GM10248 (cell line): ENCODE measurements around the gene MET.

ENCODE experiments used
- CTCF ChIA-PET: fragments of 300-600 bp; sonication (Branson Sonifier 250); formaldehyde crosslinking; extraction: SDS; loops from one replicate; lab custom pipeline; 2021; ENCODE audit warnings: antibody characterized with exemption; lab: Yijun Ruan, JAX
- POLR2A ChIA-PET: fragments of 350-650 bp; sonication (Branson Sonifier 250); formaldehyde crosslinking; extraction: SDS; loops from one replicate; lab custom pipeline; 2020; ENCODE audit warnings: antibody characterized with exemption; lab: Yijun Ruan, JAX
- DNase-seq: peaks from one replicate; pipeline ENCODE4 v3.0.0; 2012; ENCODE audit errors: extremely low spot score
- TF ChIP-seq, protein P1 (sequence below): IDR thresholded peaks from 2 replicates; pipeline ENCODE4 v1.5.1; 2012; ENCODE audit warnings: mild to moderate bottlenecking, low read depth; ENCODE audit errors: extremely low read depth, missing control alignments, control extremely low read depth

Gene MET

DNA sequence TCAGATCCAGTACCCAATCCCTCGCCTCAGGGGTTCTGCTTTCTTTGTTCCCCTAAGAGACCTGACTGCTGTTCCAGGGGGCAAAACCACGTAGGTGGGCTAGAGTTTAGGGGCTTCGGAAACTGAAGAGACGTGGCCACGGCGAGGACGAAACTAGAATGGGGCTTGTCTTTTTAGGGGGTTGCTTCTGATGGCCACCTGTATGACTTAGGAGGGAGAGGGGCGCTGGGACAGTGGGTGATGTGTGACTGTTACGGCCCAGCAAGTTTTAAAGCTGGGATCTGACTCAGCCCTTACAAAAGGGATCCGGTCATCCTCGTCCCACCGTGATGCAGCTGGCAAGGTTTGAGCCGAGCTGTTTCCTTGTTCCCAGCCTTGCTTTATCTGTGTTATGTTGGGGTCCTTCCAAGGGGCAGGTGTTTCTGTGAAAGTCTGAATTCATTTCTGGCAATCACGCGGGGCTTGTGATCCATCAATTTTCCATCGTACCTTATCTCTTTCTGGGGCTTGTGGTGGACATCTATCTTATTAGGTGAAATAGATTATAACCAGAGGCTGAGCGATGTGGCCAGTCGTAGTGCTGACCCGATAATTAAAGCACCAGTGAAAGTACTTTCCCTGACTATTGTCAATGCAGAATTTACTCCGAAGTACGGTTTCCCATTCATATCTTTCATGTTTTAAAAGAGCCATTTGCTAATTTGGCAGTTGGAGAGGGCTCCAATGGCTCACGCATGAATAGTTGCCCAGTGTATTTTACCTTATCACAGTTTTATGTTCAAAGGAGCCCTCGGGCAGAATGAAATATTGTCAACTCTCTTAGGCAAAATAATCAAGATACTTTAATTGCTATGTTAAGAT lies 830 bp downstream of the MET start:
- CTCF ChIA-PET, result interaction anchor here (0.6 to 3.6 kb wide), 5 partner anchors 15 to 493 kb away, joined by 3 to 14 read pairs (median 4); no protein-coding TSS in a partner anchor
- DNase-seq, result no peak
- POLR2A ChIA-PET, result no interaction called here
- TF ChIP-seq, protein P1, sequence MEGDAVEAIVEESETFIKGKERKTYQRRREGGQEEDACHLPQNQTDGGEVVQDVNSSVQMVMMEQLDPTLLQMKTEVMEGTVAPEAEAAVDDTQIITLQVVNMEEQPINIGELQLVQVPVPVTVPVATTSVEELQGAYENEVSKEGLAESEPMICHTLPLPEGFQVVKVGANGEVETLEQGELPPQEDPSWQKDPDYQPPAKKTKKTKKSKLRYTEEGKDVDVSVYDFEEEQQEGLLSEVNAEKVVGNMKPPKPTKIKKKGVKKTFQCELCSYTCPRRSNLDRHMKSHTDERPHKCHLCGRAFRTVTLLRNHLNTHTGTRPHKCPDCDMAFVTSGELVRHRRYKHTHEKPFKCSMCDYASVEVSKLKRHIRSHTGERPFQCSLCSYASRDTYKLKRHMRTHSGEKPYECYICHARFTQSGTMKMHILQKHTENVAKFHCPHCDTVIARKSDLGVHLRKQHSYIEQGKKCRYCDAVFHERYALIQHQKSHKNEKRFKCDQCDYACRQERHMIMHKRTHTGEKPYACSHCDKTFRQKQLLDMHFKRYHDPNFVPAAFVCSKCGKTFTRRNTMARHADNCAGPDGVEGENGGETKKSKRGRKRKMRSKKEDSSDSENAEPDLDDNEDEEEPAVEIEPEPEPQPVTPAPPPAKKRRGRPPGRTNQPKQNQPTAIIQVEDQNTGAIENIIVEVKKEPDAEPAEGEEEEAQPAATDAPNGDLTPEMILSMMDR, result no peak

DNA sequence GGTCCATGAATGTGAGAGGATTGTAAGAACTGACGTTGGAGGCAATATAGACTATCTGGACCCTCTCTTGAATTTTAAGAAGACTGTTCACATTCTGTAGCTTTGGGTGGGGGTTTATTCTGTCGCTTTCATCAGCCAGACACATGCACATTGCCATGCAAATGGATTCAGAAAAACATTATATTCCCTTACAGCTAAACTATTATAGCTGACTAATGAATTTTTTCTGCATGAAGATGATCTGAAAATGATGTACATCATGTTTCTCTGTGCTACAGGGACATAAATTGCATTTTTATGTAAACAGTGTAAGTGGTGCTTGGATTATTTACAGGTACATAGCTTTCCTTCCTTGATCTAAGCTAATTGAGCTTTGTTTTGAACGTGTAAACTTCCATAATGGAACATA lies 1.5 kb downstream of the MET start:
- DNase-seq, result no peak
- CTCF ChIA-PET, result interaction anchor here (0.6 to 3.6 kb wide), 4 partner anchors 71 to 130 kb away, joined by 3 to 14 read pairs (median 4); no protein-coding TSS in a partner anchor
- TF ChIP-seq, protein P1, result no peak
- POLR2A ChIA-PET, result no interaction called here

DNA sequence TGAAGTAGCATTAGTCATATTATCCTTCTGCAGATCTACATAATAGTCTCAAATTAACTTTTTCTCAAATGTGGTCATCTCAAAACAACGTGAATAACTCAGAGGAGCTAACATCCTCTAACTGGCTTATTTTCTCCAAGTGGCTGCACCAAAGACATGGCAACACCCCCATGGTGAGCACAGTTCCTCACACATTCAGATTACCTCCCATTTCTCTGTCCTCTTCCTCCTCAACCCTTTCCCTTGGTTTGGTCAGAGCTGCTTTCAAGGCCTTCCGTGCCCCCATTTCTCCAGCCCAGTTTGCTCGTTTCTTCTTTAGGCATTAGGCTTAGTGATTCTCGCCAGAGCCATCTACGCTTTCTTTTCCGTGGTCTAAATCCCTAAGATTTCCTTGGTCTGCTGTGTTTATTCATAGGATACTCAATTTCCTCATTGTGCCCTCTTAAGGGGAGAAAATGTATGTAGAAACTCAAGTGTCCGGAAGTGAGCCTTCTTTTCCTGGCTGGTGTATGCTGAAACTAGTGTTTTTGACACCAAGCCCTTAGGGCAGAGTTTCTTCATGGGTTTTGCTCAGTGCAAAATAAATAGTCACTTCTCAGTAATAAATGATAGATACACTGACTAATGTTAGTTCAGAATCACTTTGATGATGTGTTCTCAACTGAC lies 2.6 kb downstream of the MET start:
- TF ChIP-seq, protein P1, result no peak
- ChIA-PET CTCF (interaction anchor here (0.6 to 3.6 kb wide), 3 partner anchors 9 to 144 kb away, joined by 3 to 14 read pairs (median 3); no protein-coding TSS in a partner anchor), POLR2A (no interaction called here)
- DNase-seq, result no peak

DNA sequence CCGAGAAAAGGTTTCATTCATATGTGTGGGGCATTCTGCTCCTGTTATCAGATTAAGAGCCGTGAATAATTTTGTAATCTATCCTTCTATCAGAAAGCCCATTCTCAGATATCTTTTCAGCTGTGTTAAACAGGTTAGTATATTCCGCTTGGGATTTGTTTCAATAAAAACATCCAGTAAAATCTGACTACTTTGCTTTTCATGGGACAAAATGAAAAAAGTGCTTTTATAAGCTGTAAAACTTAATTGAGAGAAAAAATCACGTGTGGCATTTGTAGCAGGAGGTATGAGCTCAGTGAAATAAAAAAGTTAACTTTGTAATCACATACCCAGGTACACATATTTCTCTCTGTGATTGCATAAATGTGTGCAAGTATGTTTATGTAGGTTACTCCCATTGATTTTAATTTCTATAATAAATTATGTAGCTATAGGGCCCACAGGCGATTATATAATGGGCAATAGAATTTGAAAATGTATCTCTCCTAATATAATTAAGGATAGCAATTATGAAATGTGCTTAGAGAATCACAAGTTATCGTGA lies 3.9 kb downstream of the MET start:
- TF ChIP-seq, protein P1, result no peak
- POLR2A ChIA-PET, result no interaction called here
- DNase-seq, result no peak
- CTCF ChIA-PET, result interaction anchor here (1.1 to 3.6 kb wide), 5 partner anchors 8 to 84 kb away, joined by 3 to 14 read pairs (median 4); no protein-coding TSS in a partner anchor

DNA sequence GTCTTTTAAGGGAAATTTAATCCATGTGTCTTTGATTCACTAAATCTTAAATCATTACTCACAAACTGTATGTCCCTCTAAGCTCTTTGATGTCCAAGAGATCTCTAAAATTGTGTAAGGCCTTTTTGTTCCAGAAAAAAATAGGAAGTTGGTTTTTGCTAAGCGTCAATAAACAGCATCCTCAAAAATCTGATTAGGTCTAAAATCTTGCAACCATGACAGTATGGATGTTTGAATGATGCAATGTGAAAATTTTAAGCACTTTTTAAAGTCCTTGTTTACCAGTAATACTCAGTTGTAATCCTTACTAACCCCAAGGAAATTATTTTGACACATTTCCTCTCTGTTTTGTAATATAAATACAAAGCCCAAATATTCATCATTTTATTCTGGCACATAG lies 6.8 kb downstream of the MET start:
- TF ChIP-seq, protein P1, result no peak
- ChIA-PET CTCF (interaction anchor here (0.8 to 2.5 kb wide), 5 partner anchors 9 to 505 kb away, joined by 3 to 7 read pairs (median 3); no protein-coding TSS in a partner anchor), POLR2A (no interaction called here)
- no peak for DNase-seq

DNA sequence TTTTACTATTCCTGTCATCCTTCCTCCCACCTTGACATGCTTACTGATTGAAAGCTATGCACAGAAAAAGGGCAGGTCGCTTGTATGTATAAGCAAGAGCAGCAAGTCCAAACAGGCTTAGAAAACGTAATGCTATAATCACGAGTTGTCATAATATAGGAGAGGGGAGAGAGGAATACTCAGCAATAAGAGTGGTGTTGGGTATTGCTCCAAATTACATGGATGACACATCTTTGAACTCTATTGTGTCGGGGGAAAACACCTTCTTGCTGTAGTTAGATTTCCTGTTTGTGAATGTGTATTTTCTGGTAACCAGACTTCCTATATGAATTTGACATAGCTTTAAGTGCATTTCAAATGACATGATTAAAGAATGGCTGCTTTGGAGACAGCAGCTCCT lies 7.5 kb downstream of the MET start:
- ChIA-PET CTCF (interaction anchor here (0.8 to 2.0 kb wide), 3 partner anchors 10 to 88 kb away, joined by 3 to 9 read pairs (median 3); no protein-coding TSS in a partner anchor), POLR2A (no interaction called here)
- TF ChIP-seq, protein P1, result no peak
- peak; percentile 24 for DNase-seq
